Keratinocyte (primary cell): ENCODE results near the gene ZFR2. TPM values are rescaled to one million over a fixed set of nuclear protein-coding genes. Genes with fewer than 3 reads are reported as not detected.

ENCODE experiments used
- DNase-seq: peaks from one replicate; pipeline ENCODE4 v3.0.0-alpha.2; 2011; ENCODE audit warnings: low read depth, missing footprints, low spot score
- FAIRE-seq: peaks from 2 replicates; lab custom pipeline; 2011; peaks lifted over from hg19 to GRCh38; lab: Jason Lieb, UNC
- H2AFZ ChIP-seq: 2 replicates; pipeline ENCODE4 v1.6.0; 2012; ENCODE audit warnings: low read length, control low read depth, inconsistent platforms; ENCODE audit not compliant: control insufficient read depth
- H3K27ac ChIP-seq: 2 replicates; pipeline ENCODE4 v1.5.1; 2011; ENCODE audit warnings: low read length; ENCODE audit not compliant: control insufficient read depth, insufficient read depth
- H3K27me3 ChIP-seq: 3 replicates; pipeline ENCODE4 v1.6.0; 2011; ENCODE audit warnings: low read length; ENCODE audit not compliant: control insufficient read depth, insufficient read depth; ENCODE audit errors: extremely low read depth
- H3K36me3 ChIP-seq, 2 experiments: 2 replicates in 1 of 2; 3 replicates in 1 of 2; pipeline ENCODE4 v1.5.1; 2011; ENCODE audit warnings: low read length in 2 of 2, mild to moderate bottlenecking in 1 of 2; ENCODE audit not compliant: control insufficient read depth in 2 of 2, insufficient read depth in 2 of 2; ENCODE audit errors: extremely low read depth in 1 of 2
- H3K4me1 ChIP-seq: 3 replicates; pipeline ENCODE4 v1.5.1; 2011; ENCODE audit warnings: low read length; ENCODE audit not compliant: control insufficient read depth, insufficient read depth; ENCODE audit errors: extremely low read depth
- H3K4me2 ChIP-seq: 3 replicates; pipeline ENCODE4 v1.6.0; 2011; ENCODE audit warnings: low read depth, low read length; ENCODE audit not compliant: control insufficient read depth, insufficient read depth; ENCODE audit errors: extremely low read depth
- H3K4me3 ChIP-seq, 3 experiments: fragments of 200-600 bp in 1 of 3; sonication (generic) in 1 of 3; 2 replicates in 2 of 3; 3 replicates in 1 of 3; pipeline ENCODE4 v1.5.1; 2011 to 2016; ENCODE audit warnings: low read length in 3 of 3, mild to moderate bottlenecking in 3 of 3, control low read depth in 2 of 3, inconsistent platforms in 1 of 3, low read depth in 1 of 3, mixed read lengths in 1 of 3, mixed run types in 1 of 3, moderate library complexity in 1 of 3; ENCODE audit not compliant: control insufficient read depth in 2 of 3, insufficient read depth in 2 of 3; ENCODE audit errors: extremely low read depth in 1 of 3
- H3K79me2 ChIP-seq: 2 replicates; pipeline ENCODE4 v1.6.0; 2012; ENCODE audit warnings: low read length; ENCODE audit not compliant: control insufficient read depth, insufficient read depth
- H3K9ac ChIP-seq: 3 replicates; pipeline ENCODE4 v1.6.0; 2011; ENCODE audit warnings: low read length; ENCODE audit not compliant: control insufficient read depth, insufficient read depth; ENCODE audit errors: extremely low read depth
- H3K9me1 ChIP-seq: 3 replicates; pipeline ENCODE4 v1.6.0; 2011; ENCODE audit warnings: low read length; ENCODE audit not compliant: control insufficient read depth, insufficient read depth; ENCODE audit errors: extremely low read depth
- H3K9me3 ChIP-seq: 2 replicates; pipeline ENCODE4 v1.5.1; 2012; ENCODE audit warnings: low read depth, low read length; ENCODE audit not compliant: control insufficient read depth
- H4K20me1 ChIP-seq: 3 replicates; pipeline ENCODE4 v1.6.0; 2011; ENCODE audit warnings: low read length; ENCODE audit not compliant: control insufficient read depth, insufficient read depth; ENCODE audit errors: extremely low read depth
- EZH2 ChIP-seq: IDR thresholded peaks from one replicate; pipeline ENCODE4 v1.6.1; 2012; ENCODE audit warnings: inconsistent platforms, mild to moderate bottlenecking, low read length, moderate library complexity
- dilution Hi-C: fragments of 300-500 bp; cut with MboI; formaldehyde crosslinking; loops from one replicate; pipeline ENCODE4 v1.7.0; 2020; ENCODE audit warnings: low sequenced_read_pairs; ENCODE audit not compliant: extremely low pct_ligation_motif_present
- polyA plus RNA-seq, 5 experiments: library from polyadenylated mRNA; depleted of rRNA in 3 of 5; stranded (reverse) in 3 of 5; stranded (forward) in 1 of 5; unstranded in 1 of 5; fragments of >200 nt; gene quantifications; 1 replicate in 1 of 5; 2 replicates in 3 of 5; 3 replicates in 1 of 5; pipeline versions ENCODE4 v1.2.1 to v1.2.3, GENCODE V29; 2011 to 2012; ENCODE audit warnings: missing spikeins in 2 of 5, low read depth in 1 of 5, low replicate concordance in 1 of 5
- TF ChIP-seq, protein P1 (sequence below), 3 experiments: IDR thresholded peaks in 1 of 3; conservative IDR thresholded peaks in 1 of 3; optimal IDR thresholded peaks in 1 of 3; 2 replicates in 2 of 3; 3 replicates in 1 of 3; pipeline versions ENCODE3 to v1.5.1; 2011; ENCODE audit warnings: low read length in 3 of 3, mild to moderate bottlenecking in 3 of 3, moderate library complexity in 2 of 3, control low read depth in 1 of 3, inconsistent platforms in 1 of 3; ENCODE audit not compliant: insufficient read depth in 2 of 3; ENCODE audit errors: extremely low read depth in 1 of 3

The ZFR2 gene
- polyA plus RNA-seq, 1 donor (not counting 4 experiments of a cell fraction or from before 2014, with no cell fraction given) = not detected

DNA sequence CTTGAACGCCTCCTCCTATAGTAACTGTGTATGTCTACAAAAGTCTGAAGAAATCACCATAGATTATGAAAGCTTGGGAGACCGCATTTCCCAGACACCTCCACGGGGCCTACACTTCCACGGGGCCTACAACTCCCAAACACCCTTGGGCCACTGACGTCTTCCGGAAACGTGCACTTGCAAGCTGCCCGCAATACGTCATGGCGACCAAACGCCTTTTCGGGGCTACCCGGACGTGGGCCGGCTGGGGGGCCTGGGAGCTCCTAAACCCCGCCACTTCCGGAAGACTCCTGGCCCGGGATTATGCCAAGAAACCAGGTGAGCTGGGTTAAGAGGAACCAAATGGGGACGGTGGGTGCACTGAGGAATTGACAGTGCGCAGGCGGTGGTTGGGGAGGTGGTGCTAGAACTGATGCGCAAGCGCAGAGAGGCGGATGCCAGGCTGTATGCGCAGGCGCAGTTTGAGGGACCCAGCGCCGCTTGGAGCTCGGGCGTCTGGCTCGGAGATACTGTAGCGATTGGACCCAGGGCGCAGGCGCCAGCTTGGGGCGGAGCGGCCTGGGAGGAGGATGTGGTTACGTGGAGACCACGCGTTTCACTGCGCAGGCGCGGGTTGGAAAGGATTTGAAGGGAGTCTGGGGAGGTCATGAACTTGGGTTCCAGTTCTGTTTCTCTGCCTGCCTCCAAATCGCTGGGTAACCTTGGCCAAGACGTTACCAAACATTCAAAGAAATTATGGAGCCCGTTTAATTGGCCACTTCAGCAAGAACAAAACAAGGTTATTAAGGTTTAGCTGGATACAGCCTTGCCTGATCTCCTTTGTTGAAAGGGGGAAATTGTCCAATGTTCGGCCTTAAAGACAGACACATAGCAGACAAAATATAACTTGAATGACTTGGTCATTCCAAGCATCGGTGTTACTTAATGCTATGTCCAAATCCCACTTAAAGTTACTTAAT lies 106.1 kb downstream of the ZFR2 start, which contains the start of gene MRPL54:
Gene MRPL54, plus strand, starts transcription at position 182 of the 959 bp plus-strand sequence. Its CDS starts 19 bp downstream, at position 201.
- dilution Hi-C loops = no loop called here
- Histone ChIP-seq H3K27ac (peak within 1 kb of the TSS; percentile 98), H4K20me1 (no peaks in the 10 kb centered on the region), H3K9me1 (no peaks in the 10 kb centered on the region), H3K4me2 (peak within 1 kb of the TSS; percentile 91), H3K9me3 (no peaks in the 10 kb centered on the region), H3K36me3 (peaks cover 8 to 10% of the 10 kb centered on the region in 2 experiments), H2AFZ (peak within 1 kb of the TSS; percentile 89), H3K4me3 (peak within 1 kb of the TSS; percentile 80 to 98 (median 96)), H3K79me2 (peaks cover 18% of the 10 kb centered on the region), H3K4me1 (peaks cover 9% of the 10 kb centered on the region), H3K27me3 (no peaks in the 10 kb centered on the region), H3K9ac (peak within 1 kb of the TSS; percentile 99)
- TF ChIP-seq EZH2 = no peak
- TF ChIP-seq, protein P1, sequence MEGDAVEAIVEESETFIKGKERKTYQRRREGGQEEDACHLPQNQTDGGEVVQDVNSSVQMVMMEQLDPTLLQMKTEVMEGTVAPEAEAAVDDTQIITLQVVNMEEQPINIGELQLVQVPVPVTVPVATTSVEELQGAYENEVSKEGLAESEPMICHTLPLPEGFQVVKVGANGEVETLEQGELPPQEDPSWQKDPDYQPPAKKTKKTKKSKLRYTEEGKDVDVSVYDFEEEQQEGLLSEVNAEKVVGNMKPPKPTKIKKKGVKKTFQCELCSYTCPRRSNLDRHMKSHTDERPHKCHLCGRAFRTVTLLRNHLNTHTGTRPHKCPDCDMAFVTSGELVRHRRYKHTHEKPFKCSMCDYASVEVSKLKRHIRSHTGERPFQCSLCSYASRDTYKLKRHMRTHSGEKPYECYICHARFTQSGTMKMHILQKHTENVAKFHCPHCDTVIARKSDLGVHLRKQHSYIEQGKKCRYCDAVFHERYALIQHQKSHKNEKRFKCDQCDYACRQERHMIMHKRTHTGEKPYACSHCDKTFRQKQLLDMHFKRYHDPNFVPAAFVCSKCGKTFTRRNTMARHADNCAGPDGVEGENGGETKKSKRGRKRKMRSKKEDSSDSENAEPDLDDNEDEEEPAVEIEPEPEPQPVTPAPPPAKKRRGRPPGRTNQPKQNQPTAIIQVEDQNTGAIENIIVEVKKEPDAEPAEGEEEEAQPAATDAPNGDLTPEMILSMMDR (optimal IDR thresholded peaks at IDR 0.05 in 1 of 3, IDR thresholded peaks at IDR 0.05 in 1 of 3, conservative IDR thresholded peaks at IDR 0.05 in 1 of 3; ENCODE audit: extremely low read depth in 1 of 3, insufficient read depth in 2 of 3, low read length in 3 of 3) = no peak
- DNase-seq (peak; percentile 90), FAIRE-seq (peak; percentile 91)

DNA sequence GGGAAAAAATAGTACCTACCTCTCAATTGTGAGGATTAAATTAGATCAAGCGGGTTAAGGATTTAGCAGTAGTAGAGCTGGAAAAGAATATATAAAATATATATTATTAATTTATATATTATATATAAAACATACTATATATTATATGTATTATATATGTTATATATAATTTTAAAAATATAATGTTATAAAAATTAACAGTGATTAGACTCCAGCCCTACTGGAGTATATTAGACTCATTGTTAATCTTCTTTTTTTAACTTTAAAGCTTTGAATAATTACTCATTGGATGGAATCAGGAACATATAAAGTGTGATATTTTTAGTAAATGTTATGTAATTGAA lies 106.7 kb downstream of the ZFR2 start:
- dilution Hi-C loops = no loop called here
- TF ChIP-seq, protein P1 (optimal IDR thresholded peaks at IDR 0.05 in 1 of 3, IDR thresholded peaks at IDR 0.05 in 1 of 3, conservative IDR thresholded peaks at IDR 0.05 in 1 of 3; ENCODE audit: extremely low read depth in 1 of 3, insufficient read depth in 2 of 3, low read length in 3 of 3) = no peak
- TF ChIP-seq EZH2 = no peak
- DNase-seq (no peak), FAIRE-seq (no peak)
- Histone ChIP-seq H3K4me2 (peak overlapping the region; percentile 72), H3K9ac (peak overlapping the region; percentile 99), H3K36me3 (peaks cover 7 to 8% of the 10 kb centered on the region in 2 experiments), H3K4me3 (peak overlapping the region; percentile 79 to 97 (median 94)), H3K27me3 (no peaks in the 10 kb centered on the region), H3K4me1 (peaks cover 9% of the 10 kb centered on the region), H4K20me1 (no peaks in the 10 kb centered on the region), H3K9me3 (no peaks in the 10 kb centered on the region), H3K9me1 (no peaks in the 10 kb centered on the region), H3K27ac (peak overlapping the region; percentile 98), H2AFZ (no peak overlapping the region), H3K79me2 (peaks cover 18% of the 10 kb centered on the region)
